Measurements from ENCODE around the gene DOCK1.

DOCK1 gene

DNA sequence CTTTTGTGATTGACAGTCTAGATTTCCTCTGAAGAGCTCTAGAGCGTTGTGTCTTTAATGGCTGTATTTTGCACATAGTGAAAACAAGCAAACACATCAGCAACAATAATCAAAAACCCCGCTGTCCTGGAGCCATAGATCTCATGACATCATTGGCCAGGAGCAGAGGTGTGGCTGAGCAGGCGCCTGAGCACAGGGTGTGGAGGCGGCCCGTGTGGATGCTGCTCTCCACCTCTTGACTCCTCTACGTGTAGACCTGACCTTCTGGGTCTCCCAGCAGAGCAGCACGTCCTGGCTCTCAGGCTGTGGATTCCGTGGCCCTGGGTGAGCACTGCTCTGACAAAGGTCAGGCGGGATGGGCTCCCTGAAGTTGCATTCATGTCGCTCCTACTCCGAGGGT lies 354.1 kb downstream of the DOCK1 start:
- TF ChIP-seq, protein P1, sequence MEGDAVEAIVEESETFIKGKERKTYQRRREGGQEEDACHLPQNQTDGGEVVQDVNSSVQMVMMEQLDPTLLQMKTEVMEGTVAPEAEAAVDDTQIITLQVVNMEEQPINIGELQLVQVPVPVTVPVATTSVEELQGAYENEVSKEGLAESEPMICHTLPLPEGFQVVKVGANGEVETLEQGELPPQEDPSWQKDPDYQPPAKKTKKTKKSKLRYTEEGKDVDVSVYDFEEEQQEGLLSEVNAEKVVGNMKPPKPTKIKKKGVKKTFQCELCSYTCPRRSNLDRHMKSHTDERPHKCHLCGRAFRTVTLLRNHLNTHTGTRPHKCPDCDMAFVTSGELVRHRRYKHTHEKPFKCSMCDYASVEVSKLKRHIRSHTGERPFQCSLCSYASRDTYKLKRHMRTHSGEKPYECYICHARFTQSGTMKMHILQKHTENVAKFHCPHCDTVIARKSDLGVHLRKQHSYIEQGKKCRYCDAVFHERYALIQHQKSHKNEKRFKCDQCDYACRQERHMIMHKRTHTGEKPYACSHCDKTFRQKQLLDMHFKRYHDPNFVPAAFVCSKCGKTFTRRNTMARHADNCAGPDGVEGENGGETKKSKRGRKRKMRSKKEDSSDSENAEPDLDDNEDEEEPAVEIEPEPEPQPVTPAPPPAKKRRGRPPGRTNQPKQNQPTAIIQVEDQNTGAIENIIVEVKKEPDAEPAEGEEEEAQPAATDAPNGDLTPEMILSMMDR (IDR thresholded peaks at IDR 0.05; ENCODE audit: low read depth, low read length) = no peak
- no peak for DNase-seq (ENCODE audit: low read depth, low spot score)
- H3K4me3 ChIP-seq (ENCODE audit: low read depth, low read length) = no peak overlapping the region
- in situ Hi-C loops (cut with HindIII; ENCODE audit: low sequenced_read_pairs) = no loop called here

- in situ Hi-C loops (cut with HindIII; ENCODE audit: low sequenced_read_pairs) = no loop called here
- no peak for DNase-seq (ENCODE audit: low read depth, low spot score)
- TF ChIP-seq, protein P1 (IDR thresholded peaks at IDR 0.05; ENCODE audit: low read depth, low read length) = no peak
- H3K4me3 ChIP-seq (ENCODE audit: low read depth, low read length) = no peak overlapping the region
Observed at GRCh38 chr10:127262606-127263005, 357.4 kb downstream of the DOCK1 start.

DNA sequence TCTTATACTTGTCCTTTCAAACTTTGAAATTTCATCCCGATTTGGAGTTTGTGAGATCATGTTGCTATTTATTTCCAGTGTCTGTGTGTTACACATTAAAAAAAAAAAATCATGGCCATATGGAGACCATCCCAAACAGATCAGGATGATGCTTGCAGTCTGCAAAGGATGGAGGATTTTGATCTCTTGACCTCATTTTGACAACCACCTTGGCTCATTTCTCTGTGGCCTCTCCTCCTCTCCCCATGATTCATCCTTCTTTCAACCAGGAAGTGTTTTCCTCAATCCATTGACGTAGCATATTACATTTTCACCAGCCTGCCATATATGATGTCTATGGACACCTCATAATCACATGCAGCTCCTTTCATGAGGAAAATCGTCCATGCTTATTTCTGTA lies 360.1 kb downstream of the DOCK1 start:
- no peak overlapping the region for H3K4me3 ChIP-seq (ENCODE audit: low read depth, low read length)
- DNase-seq (ENCODE audit: low read depth, low spot score) = no peak
- in situ Hi-C loops (cut with HindIII; ENCODE audit: low sequenced_read_pairs) = no loop called here
- TF ChIP-seq, protein P1 (IDR thresholded peaks at IDR 0.05; ENCODE audit: low read depth, low read length) = no peak

- in situ Hi-C loops (cut with HindIII; ENCODE audit: low sequenced_read_pairs) = no loop called here
- DNase-seq (ENCODE audit: low read depth, low spot score) = no peak
- H3K4me3 ChIP-seq (ENCODE audit: low read depth, low read length) = no peak overlapping the region
- TF ChIP-seq, protein P1 (IDR thresholded peaks at IDR 0.05; ENCODE audit: low read depth, low read length) = no peak
Observed at GRCh38 chr10:127266431-127266830, 361.2 kb downstream of the DOCK1 start.

DNA sequence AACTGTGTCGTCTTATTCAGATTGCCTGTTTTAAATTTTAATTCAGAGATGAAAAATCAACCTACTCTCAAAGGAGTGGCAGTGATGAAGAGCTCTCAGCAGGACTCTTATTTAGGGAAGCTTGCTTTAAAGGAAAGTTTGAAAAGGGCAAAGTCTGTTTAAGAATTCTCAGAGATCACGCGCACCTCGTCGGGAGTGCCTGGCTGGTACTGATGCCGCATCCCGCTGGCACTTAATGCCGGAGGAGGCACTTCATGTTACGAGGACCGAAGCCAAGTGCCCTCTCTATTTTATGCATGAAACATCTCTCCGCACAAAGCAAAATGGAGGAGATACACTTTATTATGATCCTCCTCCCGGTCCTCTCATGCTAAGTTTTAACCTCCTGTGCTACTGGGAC lies 362.2 kb downstream of the DOCK1 start:
- no peak for DNase-seq (ENCODE audit: low read depth, low spot score)
- TF ChIP-seq, protein P1 (IDR thresholded peaks at IDR 0.05; ENCODE audit: low read depth, low read length) = no peak
- H3K4me3 ChIP-seq (ENCODE audit: low read depth, low read length) = no peak overlapping the region
- in situ Hi-C loops (cut with HindIII; ENCODE audit: low sequenced_read_pairs) = no loop called here

GRCh38 chr10:127272076-127272475 lies 366.8 kb downstream of the DOCK1 start:
- DNase-seq (ENCODE audit: low read depth, low spot score) = no peak
- TF ChIP-seq, protein P1 (IDR thresholded peaks at IDR 0.05; ENCODE audit: low read depth, low read length) = no peak
- in situ Hi-C loops (cut with HindIII; ENCODE audit: low sequenced_read_pairs) = no loop called here
- no peak overlapping the region for H3K4me3 ChIP-seq (ENCODE audit: low read depth, low read length)

DNA sequence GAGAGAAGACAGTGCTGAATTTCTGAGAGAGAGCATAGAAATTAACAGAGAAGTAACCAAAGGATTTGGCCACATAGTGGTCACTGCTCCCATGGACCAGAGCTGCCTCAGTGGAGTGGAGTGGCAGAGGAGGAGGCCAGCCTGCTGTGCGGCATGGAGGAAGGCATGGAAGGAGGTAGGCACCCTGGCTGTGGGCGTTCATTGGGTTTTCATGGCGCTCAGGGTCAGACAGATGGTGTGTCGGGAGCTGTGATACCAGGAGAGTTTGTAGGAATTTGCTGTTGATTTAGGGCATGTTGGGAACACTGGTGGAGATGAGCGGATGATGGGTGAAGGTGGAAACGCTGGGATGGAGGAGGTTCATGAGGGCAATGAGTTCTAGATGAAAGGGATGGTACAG lies 370.0 kb downstream of the DOCK1 start:
- in situ Hi-C loops (cut with HindIII; ENCODE audit: low sequenced_read_pairs) = no loop called here
- H3K4me3 ChIP-seq (ENCODE audit: low read depth, low read length) = no peak overlapping the region
- TF ChIP-seq, protein P1 (IDR thresholded peaks at IDR 0.05; ENCODE audit: low read depth, low read length) = no peak
- DNase-seq (ENCODE audit: low read depth, low spot score) = no peak
